Measurements from ENCODE around the gene MAP3K12.

The MAP3K12 gene

DNA sequence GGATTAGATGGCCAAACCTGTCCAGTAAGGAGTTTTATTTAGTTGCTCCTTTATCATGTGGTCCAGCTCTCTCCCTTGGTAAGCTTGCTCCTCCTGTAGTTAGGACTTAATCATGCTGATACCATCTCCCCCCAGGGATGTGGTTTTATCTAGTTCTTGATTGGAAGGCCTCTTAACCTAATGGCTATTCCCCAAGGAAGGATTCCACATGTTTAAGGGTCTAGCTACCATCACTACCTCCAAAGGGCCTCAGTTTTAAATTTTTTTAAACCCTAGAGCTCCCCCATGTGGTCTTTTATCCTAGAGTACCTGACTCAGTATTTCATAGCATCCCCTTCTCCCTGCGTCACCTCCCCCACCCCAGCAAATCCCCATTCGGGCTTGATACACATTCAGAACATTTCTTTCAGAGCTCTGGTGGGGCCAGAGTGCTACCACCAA lies 22.5 kb downstream of the MAP3K12 start:
- no peak overlapping the region for H3K4me3 ChIP-seq (ENCODE audit: low read length)
- no peaks in the 10 kb centered on the region for H3K9me3 ChIP-seq (ENCODE audit: control insufficient read depth, low read length)
- peaks cover 84% of the 10 kb centered on the region for H3K4me1 ChIP-seq (ENCODE audit: control insufficient read depth, insufficient read depth, low read length)
- peak overlapping the region; percentile 60 for H3K9ac ChIP-seq (ENCODE audit: low read length)
- H3K27me3 ChIP-seq (replicated peaks; ENCODE audit: control insufficient read depth, insufficient read depth, low read length) = no peaks in the 10 kb centered on the region
- peak; percentile 54 for DNase-seq (ENCODE audit: low read depth)
- H3K36me3 ChIP-seq (ENCODE audit: control insufficient read depth, insufficient read depth, low read length, severe bottlenecking) = peaks cover 87% of the 10 kb centered on the region

DNA sequence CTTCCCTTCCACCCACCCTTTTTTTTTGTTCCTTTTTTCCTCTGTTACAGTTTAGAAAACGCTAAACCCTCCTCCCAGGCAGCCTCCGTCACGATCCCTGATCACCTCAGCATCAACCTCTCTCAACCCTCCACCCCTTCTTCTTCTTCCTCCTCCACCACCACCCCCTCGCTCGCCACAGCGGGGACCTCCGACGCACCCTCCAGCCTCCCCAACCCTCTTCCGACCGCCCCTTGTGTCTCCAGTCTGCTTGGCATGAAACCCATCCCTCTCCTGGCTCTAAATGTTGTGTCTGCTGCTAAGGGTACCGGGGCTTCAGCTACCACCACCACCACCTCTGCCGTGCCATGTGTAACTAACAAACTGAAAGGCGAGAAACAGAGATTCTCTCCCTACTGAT lies 24.4 kb downstream of the MAP3K12 start:
- Histone ChIP-seq H3K36me3 (ENCODE audit: control insufficient read depth, insufficient read depth, low read length, severe bottlenecking) (peaks cover 94% of the 10 kb centered on the region), H3K9me3 (ENCODE audit: control insufficient read depth, low read length) (no peaks in the 10 kb centered on the region), H3K4me3 (ENCODE audit: low read length) (no peak overlapping the region), H3K4me1 (ENCODE audit: control insufficient read depth, insufficient read depth, low read length) (peaks cover 75% of the 10 kb centered on the region), H3K27me3 (replicated peaks; ENCODE audit: control insufficient read depth, insufficient read depth, low read length) (no peaks in the 10 kb centered on the region), H3K9ac (ENCODE audit: low read length) (peak overlapping the region; percentile 30)
- no peak for DNase-seq (ENCODE audit: low read depth)

DNA sequence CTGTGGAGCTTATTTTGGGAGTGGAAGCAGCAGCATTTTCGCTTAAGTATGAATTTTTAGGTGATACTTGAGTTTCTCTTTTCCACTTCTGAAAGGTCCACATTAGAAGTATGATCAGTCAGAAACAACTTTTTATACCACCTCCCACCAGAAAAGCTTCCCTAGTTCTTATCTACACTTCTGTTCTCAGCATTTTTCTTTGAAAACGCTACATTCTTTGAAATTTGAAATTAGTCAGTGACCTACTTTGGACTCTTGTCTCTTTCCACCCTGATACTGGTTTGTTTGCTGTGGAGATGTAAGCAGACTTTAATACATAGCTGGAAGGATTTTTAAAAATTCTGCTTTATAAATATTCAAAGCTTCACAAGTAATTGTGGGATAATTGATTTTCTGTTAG lies 25.2 kb downstream of the MAP3K12 start:
- H3K4me1 ChIP-seq (ENCODE audit: control insufficient read depth, insufficient read depth, low read length) = peaks cover 68% of the 10 kb centered on the region
- no peak for DNase-seq (ENCODE audit: low read depth)
- H3K9ac ChIP-seq (ENCODE audit: low read length) = peak overlapping the region; percentile 19
- H3K36me3 ChIP-seq (ENCODE audit: control insufficient read depth, insufficient read depth, low read length, severe bottlenecking) = peaks cover 94% of the 10 kb centered on the region
- no peaks in the 10 kb centered on the region for H3K9me3 ChIP-seq (ENCODE audit: control insufficient read depth, low read length)
- no peaks in the 10 kb centered on the region for H3K27me3 ChIP-seq (replicated peaks; ENCODE audit: control insufficient read depth, insufficient read depth, low read length)
- H3K4me3 ChIP-seq (ENCODE audit: low read length) = no peak overlapping the region

DNA sequence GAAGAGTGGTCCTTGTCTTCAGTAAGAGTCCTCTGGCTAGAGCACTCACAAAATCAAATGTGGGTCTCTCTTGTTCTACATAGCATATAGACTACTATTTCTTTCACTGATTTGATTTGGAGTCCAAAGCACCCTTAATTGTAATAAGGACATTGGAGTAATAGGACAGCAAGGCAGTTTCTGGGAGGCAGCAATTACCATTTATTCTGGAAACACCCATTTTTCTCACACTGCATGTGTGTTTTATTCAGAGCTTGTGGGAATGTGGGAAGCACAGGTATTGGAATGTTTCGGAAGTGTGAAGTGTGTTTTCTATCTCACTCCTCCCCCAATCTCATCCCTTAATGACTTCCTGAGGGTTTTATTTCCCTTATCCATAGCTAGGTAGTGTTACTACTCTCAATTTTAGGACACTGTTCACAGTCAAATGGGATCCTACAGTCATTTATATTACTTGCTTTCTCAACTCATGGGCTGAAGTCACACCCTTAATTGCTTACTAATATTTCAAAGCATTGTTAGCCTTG lies 27.1 kb downstream of the MAP3K12 start:
- H3K4me3 ChIP-seq (ENCODE audit: low read length) = no peak overlapping the region
- H3K9me3 ChIP-seq (ENCODE audit: control insufficient read depth, low read length) = no peaks in the 10 kb centered on the region
- DNase-seq (ENCODE audit: low read depth) = no peak
- H3K4me1 ChIP-seq (ENCODE audit: control insufficient read depth, insufficient read depth, low read length) = peaks cover 52% of the 10 kb centered on the region
- peak overlapping the region; percentile 16 for H3K9ac ChIP-seq (ENCODE audit: low read length)
- peaks cover 97% of the 10 kb centered on the region for H3K36me3 ChIP-seq (ENCODE audit: control insufficient read depth, insufficient read depth, low read length, severe bottlenecking)
- H3K27me3 ChIP-seq (replicated peaks; ENCODE audit: control insufficient read depth, insufficient read depth, low read length) = no peaks in the 10 kb centered on the region

DNA sequence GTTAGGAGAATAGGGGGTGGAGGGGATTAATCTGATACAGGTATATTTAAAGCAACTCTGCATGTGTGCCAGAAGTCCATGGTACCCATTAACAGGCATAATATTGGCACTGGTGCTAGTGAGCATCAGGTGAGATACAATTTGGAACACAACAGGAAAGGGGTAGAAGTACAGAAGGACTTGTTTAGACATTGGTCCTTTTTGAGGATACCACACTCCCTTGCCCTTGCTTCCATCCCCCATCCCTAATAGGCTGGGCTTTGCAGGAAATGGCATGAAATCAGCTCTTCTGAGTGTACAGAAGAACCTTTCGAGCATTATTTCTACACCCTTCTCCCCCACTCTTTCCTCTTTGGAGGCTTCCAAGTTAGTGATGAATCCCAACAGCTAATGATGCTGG lies 31.0 kb downstream of the MAP3K12 start:
- no peak for DNase-seq (ENCODE audit: low read depth)
- H3K27me3 ChIP-seq (replicated peaks; ENCODE audit: control insufficient read depth, insufficient read depth, low read length) = no peaks in the 10 kb centered on the region
- H3K4me1 ChIP-seq (ENCODE audit: control insufficient read depth, insufficient read depth, low read length) = peaks cover 46% of the 10 kb centered on the region
- peaks cover 96% of the 10 kb centered on the region for H3K36me3 ChIP-seq (ENCODE audit: control insufficient read depth, insufficient read depth, low read length, severe bottlenecking)
- no peaks in the 10 kb centered on the region for H3K9me3 ChIP-seq (ENCODE audit: control insufficient read depth, low read length)
- no peak overlapping the region for H3K9ac ChIP-seq (ENCODE audit: low read length)
- H3K4me3 ChIP-seq (ENCODE audit: low read length) = no peak overlapping the region

DNA sequence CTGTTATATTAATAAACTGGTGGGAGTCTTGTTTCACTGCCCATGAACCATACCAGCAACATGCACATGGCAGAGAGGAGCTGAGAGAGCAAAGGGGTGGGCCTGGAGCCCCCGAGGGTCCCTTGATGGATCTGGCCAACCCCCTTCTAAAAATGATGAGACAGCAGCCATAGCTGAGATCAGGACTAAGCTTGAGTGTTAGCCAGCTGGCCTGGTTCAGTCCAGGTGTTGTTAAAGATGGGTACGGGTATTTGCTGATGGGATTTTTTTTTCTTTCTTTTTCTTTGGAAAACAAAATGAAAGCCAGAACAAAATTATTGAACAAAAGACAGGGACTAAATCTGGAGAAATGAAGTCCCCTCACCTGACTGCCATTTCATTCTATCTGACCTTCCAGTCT lies 31.4 kb downstream of the MAP3K12 start:
- Histone ChIP-seq H3K9me3 (ENCODE audit: control insufficient read depth, low read length) (no peaks in the 10 kb centered on the region), H3K4me3 (ENCODE audit: low read length) (no peak overlapping the region), H3K27me3 (replicated peaks; ENCODE audit: control insufficient read depth, insufficient read depth, low read length) (no peaks in the 10 kb centered on the region), H3K4me1 (ENCODE audit: control insufficient read depth, insufficient read depth, low read length) (peaks cover 44% of the 10 kb centered on the region), H3K36me3 (ENCODE audit: control insufficient read depth, insufficient read depth, low read length, severe bottlenecking) (peaks cover 98% of the 10 kb centered on the region), H3K9ac (ENCODE audit: low read length) (no peak overlapping the region)
- DNase-seq (ENCODE audit: low read depth) = no peak

DNA sequence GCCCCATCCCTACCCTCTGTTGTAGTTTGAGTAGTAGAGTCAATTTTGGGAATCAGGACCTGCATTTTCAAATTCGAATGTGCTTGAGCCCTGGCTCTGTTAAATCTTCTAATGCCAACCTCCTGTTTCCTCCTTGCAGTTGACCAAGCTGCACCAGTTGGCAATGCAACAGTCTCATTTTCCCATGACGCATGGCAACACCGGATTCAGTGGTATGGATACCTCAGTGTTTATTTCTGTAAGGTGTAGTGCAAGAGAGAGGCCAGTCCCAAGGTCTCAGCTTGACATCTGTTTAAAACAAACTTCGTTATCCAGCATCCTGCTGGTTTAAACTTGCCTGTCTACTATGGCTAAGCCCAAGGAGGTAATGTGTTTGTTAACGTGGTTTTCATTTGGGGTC lies 32.2 kb downstream of the MAP3K12 start:
- DNase-seq (ENCODE audit: low read depth) = no peak
- Histone ChIP-seq H3K36me3 (ENCODE audit: control insufficient read depth, insufficient read depth, low read length, severe bottlenecking) (peaks cover 98% of the 10 kb centered on the region), H3K9me3 (ENCODE audit: control insufficient read depth, low read length) (no peaks in the 10 kb centered on the region), H3K4me1 (ENCODE audit: control insufficient read depth, insufficient read depth, low read length) (peaks cover 36% of the 10 kb centered on the region), H3K9ac (ENCODE audit: low read length) (no peak overlapping the region), H3K4me3 (ENCODE audit: low read length) (no peak overlapping the region), H3K27me3 (replicated peaks; ENCODE audit: control insufficient read depth, insufficient read depth, low read length) (no peaks in the 10 kb centered on the region)

DNA sequence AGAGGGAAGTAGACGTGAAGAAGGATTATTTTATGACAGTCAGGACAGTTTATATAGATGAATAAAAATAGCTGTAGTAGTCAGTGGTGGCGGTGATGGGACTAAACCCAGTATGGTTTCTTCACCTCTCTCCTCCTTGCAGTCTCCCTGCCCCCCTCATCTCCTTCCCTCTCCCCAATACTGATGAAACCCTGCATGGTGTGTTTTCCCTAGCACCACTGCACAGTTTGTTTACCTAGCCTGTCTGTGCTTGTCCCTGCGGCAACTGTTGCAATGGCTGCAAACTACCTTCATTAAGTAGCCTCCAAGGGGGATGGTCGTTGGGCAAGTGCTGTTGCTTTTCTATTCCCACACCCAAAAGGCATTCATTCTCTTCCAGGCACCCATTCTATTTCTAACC lies 32.6 kb downstream of the MAP3K12 start:
- Histone ChIP-seq H3K36me3 (ENCODE audit: control insufficient read depth, insufficient read depth, low read length, severe bottlenecking) (peaks cover 98% of the 10 kb centered on the region), H3K27me3 (replicated peaks; ENCODE audit: control insufficient read depth, insufficient read depth, low read length) (no peaks in the 10 kb centered on the region), H3K9ac (ENCODE audit: low read length) (peak overlapping the region; percentile 44), H3K9me3 (ENCODE audit: control insufficient read depth, low read length) (no peaks in the 10 kb centered on the region), H3K4me3 (ENCODE audit: low read length) (no peak overlapping the region), H3K4me1 (ENCODE audit: control insufficient read depth, insufficient read depth, low read length) (peaks cover 32% of the 10 kb centered on the region)
- no peak for DNase-seq (ENCODE audit: low read depth)

DNA sequence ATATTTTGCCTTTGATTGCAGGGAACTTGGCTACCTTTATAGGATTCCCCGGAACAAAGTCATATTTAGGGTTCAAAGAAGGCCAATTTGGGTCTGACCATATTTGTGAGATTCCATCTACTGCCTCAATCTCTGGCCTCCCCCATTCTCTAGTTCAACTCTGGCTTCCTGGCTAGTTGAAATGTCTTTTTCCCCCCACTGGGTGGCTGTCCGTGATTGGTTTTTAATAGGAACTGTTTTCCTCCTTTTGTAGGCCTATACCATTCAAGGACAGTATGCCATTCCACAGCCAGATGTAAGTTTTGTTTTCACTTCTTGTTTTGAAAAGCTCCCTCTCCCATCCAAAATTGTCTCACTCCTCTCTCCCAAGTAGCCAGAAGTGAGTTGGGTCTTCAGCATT lies 33.6 kb downstream of the MAP3K12 start:
- Histone ChIP-seq H3K9ac (ENCODE audit: low read length) (peak overlapping the region; percentile 44), H3K4me3 (ENCODE audit: low read length) (no peak overlapping the region), H3K36me3 (ENCODE audit: control insufficient read depth, insufficient read depth, low read length, severe bottlenecking) (peaks cover 99% of the 10 kb centered on the region), H3K9me3 (ENCODE audit: control insufficient read depth, low read length) (no peaks in the 10 kb centered on the region), H3K27me3 (replicated peaks; ENCODE audit: control insufficient read depth, insufficient read depth, low read length) (no peaks in the 10 kb centered on the region), H3K4me1 (ENCODE audit: control insufficient read depth, insufficient read depth, low read length) (peaks cover 35% of the 10 kb centered on the region)
- no peak for DNase-seq (ENCODE audit: low read depth)

DNA sequence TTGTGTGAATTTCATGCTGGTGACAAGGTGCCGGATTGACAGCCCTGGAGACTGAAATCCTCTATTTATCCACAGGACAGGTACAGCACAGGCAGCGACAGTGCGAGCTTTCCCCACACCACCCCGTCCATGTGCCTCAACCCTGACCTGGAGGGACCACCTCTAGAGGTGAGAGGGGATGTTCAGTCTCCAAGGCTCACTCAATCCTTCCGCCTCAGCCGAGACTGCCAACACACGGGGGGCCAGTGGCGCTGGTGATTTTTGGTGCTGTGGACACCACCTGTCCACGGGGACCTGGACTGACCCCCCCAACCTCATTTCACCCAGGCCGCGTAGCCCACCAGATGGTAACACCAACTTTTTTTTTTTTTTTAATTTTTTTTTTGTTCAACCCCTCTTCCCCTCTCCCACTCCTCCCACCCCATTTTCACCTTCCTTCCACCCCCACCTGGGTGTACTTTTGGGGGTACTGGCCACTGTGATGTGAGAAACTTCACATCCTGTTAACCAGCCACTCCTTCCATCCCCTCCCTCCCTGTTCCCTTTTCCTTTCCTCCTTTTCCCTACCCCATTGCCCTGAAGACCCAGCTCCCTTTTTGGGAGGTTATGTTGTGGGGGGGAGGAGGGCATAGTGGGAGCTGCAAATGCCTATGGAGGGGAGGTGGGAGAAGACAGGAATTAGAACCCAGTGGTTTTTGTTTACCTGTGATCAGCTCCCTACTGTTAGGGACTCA lies 34.4 kb downstream of the MAP3K12 start:
- Histone ChIP-seq H3K4me1 (ENCODE audit: control insufficient read depth, insufficient read depth, low read length) (peaks cover 40% of the 10 kb centered on the region), H3K4me3 (ENCODE audit: low read length) (no peak overlapping the region), H3K9ac (ENCODE audit: low read length) (peak overlapping the region; percentile 44), H3K27me3 (replicated peaks; ENCODE audit: control insufficient read depth, insufficient read depth, low read length) (no peaks in the 10 kb centered on the region), H3K36me3 (ENCODE audit: control insufficient read depth, insufficient read depth, low read length, severe bottlenecking) (peaks cover 99% of the 10 kb centered on the region), H3K9me3 (ENCODE audit: control insufficient read depth, low read length) (no peaks in the 10 kb centered on the region)
- DNase-seq (ENCODE audit: low read depth) = no peak

DNA sequence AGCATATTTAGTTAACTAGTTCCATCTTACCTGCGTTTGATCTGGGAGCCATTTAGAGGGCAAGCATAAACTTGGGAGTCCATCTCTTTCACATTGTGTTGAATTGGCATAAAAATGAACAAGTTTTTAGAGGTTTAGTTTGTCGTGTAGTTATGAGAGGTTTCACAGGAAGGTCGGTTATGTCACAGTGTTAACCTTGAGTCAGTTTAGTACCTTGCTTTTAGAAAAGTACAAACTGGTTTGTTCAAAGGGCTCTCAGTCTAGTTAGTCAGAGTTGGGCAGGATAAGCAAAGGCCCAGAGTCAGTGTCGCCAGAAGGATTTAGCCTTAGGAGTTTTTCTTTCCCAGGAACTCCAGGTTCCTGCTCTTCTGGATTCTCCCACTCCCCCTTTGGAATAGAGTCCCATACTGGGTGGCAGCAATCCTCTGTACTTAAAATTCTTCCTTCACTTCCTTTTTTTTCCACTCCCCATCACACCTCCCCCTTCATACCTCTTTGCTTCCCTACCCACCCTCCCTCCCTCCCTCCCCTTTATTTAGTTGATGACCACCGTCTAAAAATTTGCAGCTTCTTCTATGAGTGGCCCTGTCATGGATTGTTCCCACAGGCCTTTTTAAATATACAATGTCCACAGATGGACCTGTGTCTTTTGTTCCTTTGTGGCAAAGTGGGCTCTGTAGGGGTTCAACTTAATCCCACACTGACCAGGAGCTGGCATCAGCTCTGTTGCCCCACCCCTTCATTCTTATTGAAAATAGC lies 35.3 kb downstream of the MAP3K12 start:
- no peaks in the 10 kb centered on the region for H3K9me3 ChIP-seq (ENCODE audit: control insufficient read depth, low read length)
- peak overlapping the region; percentile 16 for H3K9ac ChIP-seq (ENCODE audit: low read length)
- peaks cover 99% of the 10 kb centered on the region for H3K36me3 ChIP-seq (ENCODE audit: control insufficient read depth, insufficient read depth, low read length, severe bottlenecking)
- no peak overlapping the region for H3K4me3 ChIP-seq (ENCODE audit: low read length)
- DNase-seq (ENCODE audit: low read depth) = no peak
- H3K4me1 ChIP-seq (ENCODE audit: control insufficient read depth, insufficient read depth, low read length) = peaks cover 40% of the 10 kb centered on the region
- no peaks in the 10 kb centered on the region for H3K27me3 ChIP-seq (replicated peaks; ENCODE audit: control insufficient read depth, insufficient read depth, low read length)
